Psoas muscle (tissue), 8 donors: ENCODE results near the gene POM121. TPM values are rescaled to one million over a fixed set of nuclear protein-coding genes. Genes with fewer than 3 reads are reported as not detected.
A peak's percentile ranks its signal among the peaks of the same experiment; 100 is the strongest.
"Not testable (repeated sequence)": the region's sequence is repeated elsewhere in the genome, so short reads cannot be mapped to it uniquely, and the experiment has no call there.

Experiments used
- ATAC-seq, 4 donors: fragments of 200-7000 bp; cut with Tn5 transposase; one replicate each; pipeline ENCODE4 v1.9.1; 2020; ENCODE audit warnings: moderate library complexity in 3 of 4, mild to moderate bottlenecking in 2 of 4
- DNase-seq, 2 donors: peaks; one replicate each; pipeline ENCODE4 v3.0.0-alpha.2; 2020
- H3K27ac ChIP-seq: fragments of 200-600 bp; one replicate; pipeline ENCODE4 v1.8.0; 2022
- H3K27me3 ChIP-seq, 3 donors: fragments of 200-600 bp in 1 of 3; one replicate each; pipeline versions ENCODE4 v1.6.1 to v1.8.0; 2013 to 2022; ENCODE audit warnings: low read length in 2 of 3, mild to moderate bottlenecking in 2 of 3, moderate library complexity in 1 of 3; ENCODE audit not compliant: insufficient read depth in 3 of 3
- H3K36me3 ChIP-seq, 2 donors: fragments of 200-600 bp in 1 of 2; one replicate each; pipeline versions ENCODE4 v1.6.1 to v1.8.0; 2013 to 2022; ENCODE audit warnings: low read depth in 1 of 2, mild to moderate bottlenecking in 1 of 2, moderate library complexity in 1 of 2; ENCODE audit not compliant: insufficient read depth in 1 of 2
- H3K4me1 ChIP-seq: fragments of 200-600 bp; one replicate; pipeline ENCODE4 v1.8.0; 2022
- H3K4me3 ChIP-seq: fragments of 200-600 bp; one replicate; pipeline ENCODE4 v1.8.0; 2022; ENCODE audit warnings: mild to moderate bottlenecking
- H3K9me3 ChIP-seq: fragments of 200-600 bp; one replicate; pipeline ENCODE4 v1.8.0; 2022
- WGBS, 3 donors: extraction: QIAGEN DNeasy Blood & Tissue Kit; methylation state at CpG; one replicate each; pipeline versions ENCODE4 v1.1.6 to v1.1.7; 2013; 5-methylcytosine and 5-hydroxymethylcytosine counted together
- intact Hi-C, 2 donors: fragments of 100-400 bp; cut with DNase I; formaldehyde crosslinking; loops; one replicate each; pipeline versions ENCODE4 v1.11.0 to v1.14.2; 2022
- polyA plus RNA-seq, 3 donors: library from polyadenylated mRNA; stranded (reverse); fragments of 200-250 nt; gene quantifications; one replicate each; pipeline ENCODE4 v1.2.3, GENCODE V29; 2013
- total RNA-seq, 4 donors: library from RNA; stranded (reverse); fragmentation: NEBNext Ultra II Directional in 2 of 4; extraction: Animal tissue kit (Norgen Biotek cat#: 25700) in 2 of 4; gene quantifications; one replicate each; pipeline versions ENCODE4 v1.2.1 to v1.2.4, GENCODE V29; 2021 to 2023
- donor health status: healthy with polysubstance abuse.
- donor health status: DM: no; HTN: no; CAD: no; lungs with moderate emphysema.
- donor health status: Bipolar disorder and iron deficiency.
- donor health status: healthy.
- donor health status: DM: yes; HTN: yes; CAD: no.
- donor health status: DM: no; HTN: no; CAD: no.
- donor health status: DM: no; HTN: no; CAD: no.
- donor health status: DM: yes; HTN: yes; CAD: no.

Gene POM121
- total and polyA plus RNA-seq, 7 donors, result 8.0 to 28.1 (median 18.0) TPM

- H3K4me3 ChIP-seq, H3K4me1 ChIP-seq, H3K9me3 ChIP-seq, DNase-seq, H3K36me3 ChIP-seq, H3K27ac ChIP-seq, H3K27me3 ChIP-seq, intact Hi-C loops: not testable (repeated sequence)
- peak in 1 of 4 donors; percentile 19 for ATAC-seq
- 83 to 92% methylated on average over 1 to 4 of the region's 12 CpGs; no CpG with 5 or more reads in 1 of the 3 donors for WGBS, 3 donors
Observed at GRCh38 chr7:72976434-72976833, 51.5 kb downstream of the POM121 start.

GRCh38 chr7:72980382-72980781 is 55.5 kb downstream of the POM121 start:
- H3K36me3 ChIP-seq, H3K4me3 ChIP-seq, ATAC-seq, H3K27ac ChIP-seq, H3K4me1 ChIP-seq, intact Hi-C loops, H3K9me3 ChIP-seq, H3K27me3 ChIP-seq: not testable (repeated sequence)
- DNase-seq, result peak in 1 of 2 donors; percentile 19
- WGBS, 3 donors, result 84 to 100% (median 87%) methylated on average over 2 of the region's 6 CpGs

- H3K4me1 ChIP-seq, H3K9me3 ChIP-seq, ATAC-seq, H3K27me3 ChIP-seq, H3K27ac ChIP-seq, H3K4me3 ChIP-seq, DNase-seq, H3K36me3 ChIP-seq, intact Hi-C loops: not testable (repeated sequence)
- WGBS, 3 donors, result 100% methylated on average over 1 to 3 of the region's 11 CpGs; no CpG with 5 or more reads in 1 of the 3 donors
Observed at GRCh38 chr7:72982084-72982483, 57.2 kb downstream of the POM121 start.

- DNase-seq (peak; percentile 5 to 47), ATAC-seq (peak; percentile 52 to 66 (median 56))
- H3K27ac ChIP-seq, H3K27me3 ChIP-seq, H3K36me3 ChIP-seq, H3K4me1 ChIP-seq, H3K4me3 ChIP-seq, intact Hi-C loops, H3K9me3 ChIP-seq: not testable (repeated sequence)
- 33 to 40% (median 33%) methylated on average over 2 to 10 of the region's 14 CpGs for WGBS, 3 donors
Observed at GRCh38 chr7:72990146-72990913, 65.4 kb downstream of the POM121 start.

GRCh38 chr7:72995484-72995883 is 70.6 kb downstream of the POM121 start:
- H3K27ac ChIP-seq, ATAC-seq, DNase-seq, H3K9me3 ChIP-seq, H3K4me1 ChIP-seq, intact Hi-C loops, H3K36me3 ChIP-seq, H3K4me3 ChIP-seq, H3K27me3 ChIP-seq: not testable (repeated sequence)
- WGBS, 3 donors, result 97 to 99% (median 98%) methylated on average over 8 of the region's 8 CpGs

GRCh38 chr7:72997447-72997846 is 72.6 kb downstream of the POM121 start:
- H3K27ac ChIP-seq, H3K9me3 ChIP-seq, H3K4me1 ChIP-seq, intact Hi-C loops, H3K36me3 ChIP-seq, H3K4me3 ChIP-seq, H3K27me3 ChIP-seq, DNase-seq: not testable (repeated sequence)
- ATAC-seq, result peak in 2 of 4 donors; percentile 32 to 46
- 73 to 93% (median 79%) methylated on average over 2 to 4 of the region's 8 CpGs for WGBS, 3 donors

DNA sequence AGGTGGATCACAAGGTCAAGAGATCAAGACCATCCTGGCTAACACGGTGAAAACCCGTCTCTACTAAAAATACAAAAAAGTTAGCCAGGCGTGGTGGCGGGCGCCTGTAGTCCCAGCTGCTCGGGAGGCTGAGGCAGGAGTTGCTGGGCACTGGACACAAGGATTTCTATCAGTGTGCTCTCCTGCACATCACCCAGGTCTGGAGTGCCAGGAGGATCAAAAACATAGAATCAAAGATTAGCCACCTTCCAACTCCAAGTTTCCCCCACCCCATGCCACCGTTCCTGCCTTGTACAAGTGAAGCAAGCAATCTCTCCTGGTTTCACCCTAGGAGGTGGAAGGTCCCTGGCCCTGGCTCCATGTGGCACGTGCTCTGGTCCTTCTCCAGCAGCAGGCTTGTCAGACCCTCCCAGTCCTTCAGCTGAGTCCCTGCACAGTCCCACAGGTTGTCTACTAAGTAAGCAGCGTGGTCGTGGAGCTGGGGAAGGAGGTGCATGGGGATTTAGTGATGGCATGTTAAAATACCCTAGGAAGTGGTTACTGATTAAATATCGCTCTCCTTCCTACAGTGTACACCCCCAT is 73.1 kb downstream of the POM121 start:
- H3K36me3 ChIP-seq, H3K4me1 ChIP-seq, H3K9me3 ChIP-seq, H3K27me3 ChIP-seq, intact Hi-C loops, H3K4me3 ChIP-seq, DNase-seq, H3K27ac ChIP-seq: not testable (repeated sequence)
- no CpG with 5 or more reads among the region's 11 CpGs for WGBS, 3 donors
- peak in 1 of 4 donors; percentile 34 for ATAC-seq

Other genes with a start within 250 kb of the POM121 start
- 1 to 10 TPM; 1.2 to 4.2 (median 2.0) TPM for gene TYW1B, start 96.9 kb upstream of the POM121 start, total RNA-seq
- gene TYW1B, start 96.9 kb upstream of the POM121 start, polyA plus RNA-seq, result 1 to 10 TPM; 1.1 to 6.5 (median 1.5) TPM
- gene TRIM74, start 44.4 kb downstream of the POM121 start, total RNA-seq, result under 1 TPM in 1 of 4 donors, not detected in 3; 0.36 TPM
- gene TRIM74, start 44.4 kb downstream of the POM121 start, polyA plus RNA-seq, result under 1 TPM; 0.06 to 0.34 (median 0.07) TPM
- not detected for gene SPDYE8, start 104.7 kb downstream of the POM121 start, total RNA-seq
- not detected for gene SPDYE8, start 104.7 kb downstream of the POM121 start, polyA plus RNA-seq
- not detected for gene SPDYE11, start 132.8 kb downstream of the POM121 start, total RNA-seq
- not detected for gene SPDYE11, start 132.8 kb downstream of the POM121 start, polyA plus RNA-seq
- not detected for gene SPDYE9, start 160.9 kb downstream of the POM121 start, total RNA-seq
- gene SPDYE9, start 160.9 kb downstream of the POM121 start, polyA plus RNA-seq, result not detected